Measurements from ENCODE around the gene LAMTOR4.

Gene LAMTOR4

DNA sequence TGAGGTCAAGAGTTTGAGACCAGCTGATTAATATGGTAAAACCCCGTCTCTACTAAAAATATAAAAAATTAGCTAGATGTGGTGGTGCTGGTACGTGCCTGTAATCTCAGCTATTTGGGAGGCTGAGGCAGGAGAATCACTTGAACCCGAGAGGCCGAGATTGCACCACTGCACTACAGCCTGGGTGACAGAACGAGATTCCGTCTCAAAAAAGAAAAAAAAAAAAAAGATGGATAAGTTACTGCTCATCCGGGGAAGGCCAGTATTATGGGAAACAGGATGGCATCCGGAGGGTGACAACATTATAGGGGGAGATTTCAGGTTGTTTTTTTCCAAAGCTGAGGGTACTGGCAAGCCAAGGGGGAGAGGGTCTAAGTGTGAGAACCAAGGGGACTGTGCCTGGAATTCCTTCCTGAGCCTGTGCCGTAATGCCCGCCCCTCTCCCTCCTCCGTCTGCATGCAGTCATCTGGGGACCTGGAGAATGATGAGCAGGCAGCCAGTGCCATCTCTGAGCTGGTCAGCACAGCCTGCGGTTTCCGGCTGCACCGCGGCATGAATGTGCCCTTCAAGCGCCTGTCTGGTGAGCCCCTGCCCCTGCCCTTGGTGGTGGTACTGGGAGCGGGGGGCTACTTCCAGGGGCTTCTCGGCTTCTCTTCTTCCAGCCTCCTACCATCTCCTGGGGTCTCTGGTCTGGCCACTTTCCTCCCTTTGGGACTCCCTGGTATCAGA lies 4.4 kb downstream of the LAMTOR4 start:
- no peak for FAIRE-seq
- no peak for DNase-seq (ENCODE audit: insufficient read length, low spot score)

- FAIRE-seq, result no peak
- DNase-seq (ENCODE audit: insufficient read length, low spot score), result no peak
These were observed 5.2 kb downstream of the LAMTOR4 start for GRCh38 chr7:100153708-100154535.

- no peak for FAIRE-seq
These were observed 6.2 kb downstream of the LAMTOR4 start for GRCh38 chr7:100154651-100155491.

DNA sequence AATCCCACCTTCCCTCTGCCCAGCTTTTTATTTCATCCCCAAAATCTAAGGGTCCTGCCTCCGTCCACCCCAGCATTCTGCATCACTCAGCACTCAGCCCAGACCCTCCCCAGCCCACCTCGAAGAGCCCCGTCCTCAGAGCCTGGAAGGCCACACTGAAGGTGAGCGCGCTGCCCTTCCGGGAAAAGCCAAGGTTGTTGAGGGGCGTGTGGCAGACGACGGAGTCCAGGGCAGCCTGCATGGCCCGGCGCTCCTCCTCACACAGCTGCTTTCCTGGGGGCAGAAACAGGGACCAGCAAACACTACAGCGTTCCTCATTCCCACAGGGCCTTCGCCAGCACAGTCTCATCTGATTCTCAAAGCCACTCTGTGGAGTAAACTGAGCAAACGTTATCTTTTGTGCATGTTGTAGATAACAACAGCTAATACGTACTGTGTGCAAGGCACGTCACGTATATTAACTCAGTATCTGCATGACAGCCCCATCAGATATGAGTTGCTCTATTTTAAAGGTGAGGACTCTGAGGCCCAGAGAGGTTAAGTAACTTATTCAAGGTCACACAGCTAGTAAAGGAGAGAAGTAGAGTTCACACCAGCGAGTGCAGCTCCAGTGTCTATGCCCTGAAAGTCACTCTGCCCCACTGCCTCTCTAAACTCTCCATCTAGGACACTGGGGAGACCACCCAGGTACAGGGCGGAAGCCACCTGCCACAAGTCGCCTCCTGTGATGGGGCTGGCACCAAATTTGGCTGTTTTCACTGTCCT lies 7.0 kb downstream of the LAMTOR4 start:
- FAIRE-seq, result no peak
- DNase-seq (ENCODE audit: insufficient read length, low spot score), result no peak

More at GRCh38 chr7:100154651-100155491, 6.2 kb downstream of the LAMTOR4 start:
- no peak for DNase-seq (ENCODE audit: insufficient read length, low spot score)

DNA sequence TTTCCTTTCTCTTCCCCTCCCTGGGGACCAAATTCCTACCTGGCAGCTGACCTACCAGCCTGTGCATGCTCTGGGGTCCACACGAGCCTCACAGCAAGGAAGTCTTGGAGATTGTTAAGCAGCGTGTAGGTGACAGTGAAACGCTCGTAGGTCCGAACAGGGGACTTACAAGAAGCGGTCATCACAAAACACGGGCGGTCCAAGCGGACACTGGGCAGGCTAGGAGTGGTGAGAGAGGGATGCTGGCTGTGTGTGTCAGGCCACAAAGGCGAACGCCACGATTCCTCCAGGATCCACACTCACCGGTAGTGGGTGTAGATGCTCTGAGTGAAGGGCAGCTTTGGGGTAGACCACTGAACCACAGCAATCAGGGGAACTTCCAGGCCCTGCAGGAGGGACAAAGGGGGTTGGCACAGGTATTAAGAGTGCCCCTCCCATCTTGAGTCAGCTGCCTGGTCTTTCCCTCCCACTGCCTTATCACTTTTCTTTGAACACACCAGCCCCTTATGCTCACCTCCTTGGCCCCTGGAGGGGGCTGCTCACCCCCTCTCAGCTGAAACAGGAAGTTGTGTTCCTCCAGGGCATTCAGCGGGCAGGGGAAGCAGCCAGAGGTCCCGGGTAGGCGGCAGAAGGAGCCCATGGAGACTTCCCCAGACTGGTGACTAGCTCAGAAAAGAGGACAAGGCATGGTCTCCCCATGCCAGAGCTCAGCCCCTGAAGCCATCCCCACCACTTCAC lies 7.8 kb downstream of the LAMTOR4 start:
- no peak for FAIRE-seq
- no peak for DNase-seq (ENCODE audit: insufficient read length, low spot score)

DNA sequence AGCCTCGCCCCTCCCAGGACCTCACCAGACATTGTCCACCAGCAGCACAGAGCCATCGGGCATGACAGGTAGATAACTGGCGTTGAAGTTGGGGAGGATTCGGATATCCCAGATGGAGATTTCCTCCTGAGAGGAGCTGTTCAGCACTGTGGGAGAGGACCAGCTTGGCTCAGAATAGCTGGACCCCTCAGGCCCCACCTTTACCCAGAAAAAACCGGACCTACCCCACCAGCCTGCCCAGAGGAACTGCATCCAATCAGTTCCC lies 8.3 kb downstream of the LAMTOR4 start:
- no peak for DNase-seq (ENCODE audit: insufficient read length, low spot score)
- no peak for FAIRE-seq

DNA sequence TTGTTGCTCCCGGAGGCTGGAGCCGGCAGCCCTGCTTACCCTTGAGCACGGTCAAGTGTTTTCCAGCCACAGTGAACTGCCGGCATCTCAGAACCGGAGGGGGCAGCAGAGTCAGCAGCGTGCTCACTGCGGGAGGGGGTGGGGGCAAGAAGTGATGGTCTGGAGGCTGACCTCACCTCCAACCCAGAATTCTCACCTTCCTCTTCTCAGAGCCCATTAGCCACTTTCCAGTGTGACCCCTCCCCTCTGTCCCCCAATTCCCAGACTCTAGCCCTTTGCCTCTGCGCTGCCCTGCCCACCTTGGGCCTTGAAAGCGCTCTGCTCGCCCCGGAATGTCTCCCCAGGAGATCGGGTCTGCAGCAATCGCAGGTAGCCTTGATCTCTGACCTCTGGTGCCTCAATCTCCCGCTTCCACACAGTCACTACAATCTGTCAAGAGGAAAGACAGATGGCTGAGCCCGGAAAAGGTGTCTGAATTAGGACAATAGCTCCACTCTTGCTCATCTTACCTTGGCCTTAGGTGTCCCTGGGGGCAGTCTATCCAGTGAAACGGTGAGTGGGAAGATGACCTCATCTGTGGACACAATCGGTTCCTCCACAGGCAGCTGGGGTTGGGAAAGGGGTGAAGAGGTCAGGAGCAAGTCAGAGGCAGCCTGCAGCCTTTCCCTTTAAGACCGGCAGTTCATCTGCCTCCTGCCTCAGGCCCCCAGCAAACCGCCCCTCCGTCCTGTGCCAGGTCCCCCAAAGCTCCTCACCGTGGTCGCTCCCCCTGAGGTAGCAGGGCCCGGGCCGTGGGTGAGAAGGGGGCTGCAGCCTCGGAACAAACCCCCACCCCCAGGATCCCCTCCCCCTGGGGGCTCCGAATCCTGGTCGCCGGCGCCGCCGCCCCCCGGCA lies 8.9 kb downstream of the LAMTOR4 start:
- FAIRE-seq, result no peak
- DNase-seq (ENCODE audit: insufficient read length, low spot score), result no peak

- FAIRE-seq, result peak; percentile 21
- peak; percentile 93 for DNase-seq (ENCODE audit: insufficient read length, low spot score)
These were observed 9.7 kb downstream of the LAMTOR4 start, which contains the start of gene TRAPPC14 for GRCh38 chr7:100158229-100159098. Gene TRAPPC14, minus strand, starts transcription at chr7:100158723. Its CDS starts 224 bp downstream, at chr7:100158499.

GRCh38 chr7:100159099-100159623 lies 10.4 kb downstream of the LAMTOR4 start:
- DNase-seq (ENCODE audit: insufficient read length, low spot score) (no peak), FAIRE-seq (no peak)

DNA sequence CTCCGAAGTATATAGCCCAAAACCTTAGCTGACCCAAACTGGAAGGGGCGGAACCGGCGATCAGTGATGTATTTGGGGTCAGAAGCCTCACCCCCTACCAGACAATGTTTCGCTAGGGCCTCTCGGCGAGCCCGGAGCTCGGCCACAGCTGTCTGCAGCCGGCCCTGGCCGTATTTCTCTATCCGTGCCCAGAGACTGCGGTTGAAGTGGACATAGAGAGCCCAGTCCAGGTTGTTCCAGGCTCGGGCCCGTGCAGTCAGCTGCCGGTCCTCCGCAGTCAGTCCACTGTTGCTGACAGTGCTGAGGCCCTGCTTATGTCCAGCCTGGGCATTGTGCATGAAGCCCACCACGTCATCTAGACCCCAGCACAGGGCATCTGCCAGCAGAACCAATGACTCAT lies 11.3 kb downstream of the LAMTOR4 start:
- FAIRE-seq (no peak), DNase-seq (ENCODE audit: insufficient read length, low spot score) (no peak)

DNA sequence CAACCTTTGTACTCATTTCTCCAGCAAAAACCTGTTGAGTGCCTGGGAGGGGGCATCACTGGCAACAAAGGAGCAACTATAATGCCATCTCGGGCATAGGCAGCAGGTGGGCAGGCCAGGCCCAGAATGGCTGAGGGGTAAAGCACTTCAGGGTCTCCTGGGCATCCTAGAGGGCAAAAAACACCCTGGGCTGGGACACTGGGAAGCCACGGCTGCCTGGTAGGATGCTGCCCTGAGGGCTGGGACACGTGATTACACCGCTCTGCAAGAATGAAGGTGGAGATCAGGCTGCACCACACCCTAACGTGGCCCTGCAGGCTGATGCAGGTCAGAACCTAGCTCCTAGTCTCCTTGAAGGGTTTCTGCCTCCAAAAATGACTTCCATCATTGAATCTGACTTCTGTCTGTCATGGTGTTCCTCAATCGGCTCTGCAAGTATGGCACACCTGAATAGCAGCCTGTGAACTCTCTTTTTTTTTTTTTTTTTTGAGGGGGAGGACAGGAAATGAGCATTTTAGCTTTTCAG lies 14.4 kb downstream of the LAMTOR4 start:
- FAIRE-seq (no peak), DNase-seq (ENCODE audit: insufficient read length, low spot score) (no peak)

GRCh38 chr7:100163871-100164270 lies 15.2 kb downstream of the LAMTOR4 start:
- FAIRE-seq (no peak), DNase-seq (ENCODE audit: insufficient read length, low spot score) (no peak)

DNA sequence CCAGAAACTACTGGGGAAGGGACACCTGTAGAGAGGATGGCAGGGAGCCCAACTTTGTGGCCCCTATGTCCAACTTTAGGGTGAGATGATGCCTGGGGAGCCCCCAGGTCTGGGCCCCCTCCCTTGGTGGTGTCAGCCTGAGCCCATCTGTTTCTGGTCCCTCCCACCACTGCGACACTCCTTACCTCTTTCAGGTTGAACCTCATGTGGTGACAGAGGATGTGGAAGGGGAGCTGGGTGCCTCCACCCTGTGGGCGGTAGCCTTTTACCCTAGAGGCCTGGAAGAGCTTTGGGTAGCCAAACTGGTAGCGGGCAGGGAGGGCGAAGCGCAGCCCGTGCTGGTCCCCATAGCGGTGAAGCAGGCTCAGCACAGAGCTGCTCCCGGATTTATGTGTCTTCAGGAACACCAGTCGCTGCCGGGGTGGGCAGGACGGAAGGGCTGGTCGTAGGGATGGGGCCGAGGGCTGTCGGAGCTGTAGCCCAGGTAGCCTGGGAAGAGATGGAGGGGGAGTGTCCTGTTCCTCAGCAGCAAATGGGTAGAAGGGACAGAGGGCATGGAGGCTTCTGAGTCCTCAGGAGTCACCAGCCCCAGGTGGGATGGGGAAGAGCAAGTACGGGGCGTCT lies 17.7 kb downstream of the LAMTOR4 start:
- DNase-seq (ENCODE audit: insufficient read length, low spot score), result no peak
- no peak for FAIRE-seq

- no peak for DNase-seq (ENCODE audit: insufficient read length, low spot score)
- no peak for FAIRE-seq
These were observed 18.5 kb downstream of the LAMTOR4 start for GRCh38 chr7:100166970-100167911.

GRCh38 chr7:100167912-100168323 lies 19.2 kb downstream of the LAMTOR4 start:
- no peak for FAIRE-seq
- no peak for DNase-seq (ENCODE audit: insufficient read length, low spot score)

Measured in GM19239 (cell line).